ENCODE data around the gene DCTN3. TPM values are rescaled to one million over a fixed set of nuclear protein-coding genes. Genes with fewer than 3 reads are reported as not detected.

The DCTN3 gene
- total and polyA plus RNA-seq, 2 experiments from 2014 or later, result 12.9 to 17.9 TPM

DNA sequence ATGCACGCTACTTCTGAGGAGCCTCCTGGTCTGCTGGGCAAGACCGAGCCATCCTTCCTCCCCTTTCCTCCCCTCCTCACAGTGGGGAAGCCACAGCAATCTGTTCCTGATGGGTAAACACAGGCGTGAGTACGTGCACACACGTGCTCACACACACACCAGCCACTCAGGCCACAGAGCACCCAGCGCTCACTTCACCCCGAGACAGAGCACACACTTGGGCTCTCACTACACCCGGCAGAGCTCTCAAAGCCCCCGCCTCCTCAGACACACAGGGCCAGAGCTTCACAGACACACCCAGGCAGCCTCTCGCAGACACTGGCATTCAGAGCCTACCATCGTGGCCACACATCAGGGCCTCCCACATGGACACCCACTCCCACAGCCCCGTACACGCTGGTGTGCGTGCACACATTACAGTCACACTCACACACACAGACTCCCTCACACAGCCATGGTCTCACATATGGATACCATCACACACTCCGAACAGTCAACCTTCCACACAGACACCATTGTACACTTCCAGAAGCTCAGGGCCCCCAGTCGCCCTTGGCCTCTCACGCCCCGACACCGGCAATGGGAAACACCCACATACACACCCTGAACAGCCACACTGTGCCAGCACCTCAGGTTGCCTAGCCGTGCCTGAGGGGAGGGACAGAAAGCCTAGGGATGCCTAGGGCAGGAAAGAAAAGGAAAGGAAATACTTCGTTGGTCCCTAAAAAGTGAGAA is 44.3 kb downstream of the DCTN3 start (continued):
- TF ChIP-seq NANOG (IDR thresholded peaks at IDR 0.05; ENCODE audit: borderline replicate concordance) (no peak), EZH2phosphoT487 (IDR thresholded peaks at IDR 0.05; ENCODE audit: unreplicated experiment) (no peak), JUNB (IDR thresholded peaks at IDR 0.05; ENCODE audit: unreplicated experiment) (no peak)

GRCh38 chr9:34575241-34575640 is 45.1 kb downstream of the DCTN3 start:
- peaks cover 54% of the 10 kb centered on the region for H3K4me1 Mint-ChIP-seq
- peaks cover 43% of the 10 kb centered on the region for H3K4me1 ChIP-seq (ENCODE audit: insufficient read depth)
- DNase-seq (ENCODE audit: low spot score), result no peak
- no peak overlapping the region for H3K4me3 Mint-ChIP-seq
- no peaks in the 10 kb centered on the region for H3K36me3 ChIP-seq (ENCODE audit: insufficient read depth)
- H3K27ac ChIP-seq (ENCODE audit: low read depth), result no peak overlapping the region
- peaks cover 7% of the 10 kb centered on the region; the same call in 1 of the 2 replicates for H4K20me1 ChIP-seq (replicated peaks; ENCODE audit: insufficient read depth)
- no peak overlapping the region for H3K4me3 ChIP-seq
- no peaks in the 10 kb centered on the region for H3K9me3 Mint-ChIP-seq
- no peaks in the 10 kb centered on the region for H3K9me2 ChIP-seq (ENCODE audit: insufficient read depth)
- H3K27ac Mint-ChIP-seq, result no peak overlapping the region
- ATAC-seq, result no peak
- peaks cover 48% of the 10 kb centered on the region for H3K27me3 Mint-ChIP-seq (ENCODE audit: insufficient read depth, low read depth, poor library complexity)
- no peak overlapping the region for H2AFZ ChIP-seq
- H3K27me3 ChIP-seq (ENCODE audit: insufficient read depth), result peaks cover 47% of the 10 kb centered on the region
- no peak overlapping the region for H3K4me2 ChIP-seq
- no peaks in the 10 kb centered on the region for H3K79me2 ChIP-seq (replicated peaks; ENCODE audit: insufficient read depth)
- peaks cover 11% of the 10 kb centered on the region; the same call in 1 of the 2 replicates for H3F3A ChIP-seq (replicated peaks; ENCODE audit: low read depth)
- H3K36me3 Mint-ChIP-seq (ENCODE audit: low read depth), result no peaks in the 10 kb centered on the region
- TF ChIP-seq STAT1 (IDR thresholded peaks at IDR 0.05; ENCODE audit: unreplicated experiment) (no peak), ZNF462 (CRISPR knock-in tag; IDR thresholded peaks at IDR 0.05) (no peak), EZH2phosphoT487 (IDR thresholded peaks at IDR 0.05; ENCODE audit: unreplicated experiment) (no peak), POLR2AphosphoS5 (IDR thresholded peaks at IDR 0.05; ENCODE audit: low read depth) (no peak), JUNB (IDR thresholded peaks at IDR 0.05; ENCODE audit: unreplicated experiment) (no peak), NANOG (IDR thresholded peaks at IDR 0.05; ENCODE audit: borderline replicate concordance) (no peak), CREB1 (CRISPR knock-in tag; IDR thresholded peaks at IDR 0.05; ENCODE audit: low read depth) (no peak), ZNF331 (CRISPR knock-in tag; IDR thresholded peaks at IDR 0.05; ENCODE audit: low read depth) (no peak), EZH2 (IDR thresholded peaks at IDR 0.05; ENCODE audit: low read depth, unreplicated experiment) (no peak), ETS1 (IDR thresholded peaks at IDR 0.05) (no peak)
- TF ChIP-seq, protein P1, sequence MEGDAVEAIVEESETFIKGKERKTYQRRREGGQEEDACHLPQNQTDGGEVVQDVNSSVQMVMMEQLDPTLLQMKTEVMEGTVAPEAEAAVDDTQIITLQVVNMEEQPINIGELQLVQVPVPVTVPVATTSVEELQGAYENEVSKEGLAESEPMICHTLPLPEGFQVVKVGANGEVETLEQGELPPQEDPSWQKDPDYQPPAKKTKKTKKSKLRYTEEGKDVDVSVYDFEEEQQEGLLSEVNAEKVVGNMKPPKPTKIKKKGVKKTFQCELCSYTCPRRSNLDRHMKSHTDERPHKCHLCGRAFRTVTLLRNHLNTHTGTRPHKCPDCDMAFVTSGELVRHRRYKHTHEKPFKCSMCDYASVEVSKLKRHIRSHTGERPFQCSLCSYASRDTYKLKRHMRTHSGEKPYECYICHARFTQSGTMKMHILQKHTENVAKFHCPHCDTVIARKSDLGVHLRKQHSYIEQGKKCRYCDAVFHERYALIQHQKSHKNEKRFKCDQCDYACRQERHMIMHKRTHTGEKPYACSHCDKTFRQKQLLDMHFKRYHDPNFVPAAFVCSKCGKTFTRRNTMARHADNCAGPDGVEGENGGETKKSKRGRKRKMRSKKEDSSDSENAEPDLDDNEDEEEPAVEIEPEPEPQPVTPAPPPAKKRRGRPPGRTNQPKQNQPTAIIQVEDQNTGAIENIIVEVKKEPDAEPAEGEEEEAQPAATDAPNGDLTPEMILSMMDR (conservative IDR thresholded peaks at IDR 0.05; ENCODE audit: low read depth in 2 of 2), result no peak
- TF ChIP-seq, protein P2, sequence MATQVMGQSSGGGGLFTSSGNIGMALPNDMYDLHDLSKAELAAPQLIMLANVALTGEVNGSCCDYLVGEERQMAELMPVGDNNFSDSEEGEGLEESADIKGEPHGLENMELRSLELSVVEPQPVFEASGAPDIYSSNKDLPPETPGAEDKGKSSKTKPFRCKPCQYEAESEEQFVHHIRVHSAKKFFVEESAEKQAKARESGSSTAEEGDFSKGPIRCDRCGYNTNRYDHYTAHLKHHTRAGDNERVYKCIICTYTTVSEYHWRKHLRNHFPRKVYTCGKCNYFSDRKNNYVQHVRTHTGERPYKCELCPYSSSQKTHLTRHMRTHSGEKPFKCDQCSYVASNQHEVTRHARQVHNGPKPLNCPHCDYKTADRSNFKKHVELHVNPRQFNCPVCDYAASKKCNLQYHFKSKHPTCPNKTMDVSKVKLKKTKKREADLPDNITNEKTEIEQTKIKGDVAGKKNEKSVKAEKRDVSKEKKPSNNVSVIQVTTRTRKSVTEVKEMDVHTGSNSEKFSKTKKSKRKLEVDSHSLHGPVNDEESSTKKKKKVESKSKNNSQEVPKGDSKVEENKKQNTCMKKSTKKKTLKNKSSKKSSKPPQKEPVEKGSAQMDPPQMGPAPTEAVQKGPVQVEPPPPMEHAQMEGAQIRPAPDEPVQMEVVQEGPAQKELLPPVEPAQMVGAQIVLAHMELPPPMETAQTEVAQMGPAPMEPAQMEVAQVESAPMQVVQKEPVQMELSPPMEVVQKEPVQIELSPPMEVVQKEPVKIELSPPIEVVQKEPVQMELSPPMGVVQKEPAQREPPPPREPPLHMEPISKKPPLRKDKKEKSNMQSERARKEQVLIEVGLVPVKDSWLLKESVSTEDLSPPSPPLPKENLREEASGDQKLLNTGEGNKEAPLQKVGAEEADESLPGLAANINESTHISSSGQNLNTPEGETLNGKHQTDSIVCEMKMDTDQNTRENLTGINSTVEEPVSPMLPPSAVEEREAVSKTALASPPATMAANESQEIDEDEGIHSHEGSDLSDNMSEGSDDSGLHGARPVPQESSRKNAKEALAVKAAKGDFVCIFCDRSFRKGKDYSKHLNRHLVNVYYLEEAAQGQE (IDR thresholded peaks at IDR 0.05; ENCODE audit: unreplicated experiment), result no peak

Measured in GM23338 (cell line).